ENCODE data around the gene FAM89A.
"Not testable (repeated sequence)": the region's sequence is repeated elsewhere in the genome, so short reads cannot be mapped to it uniquely, and the experiment has no call there.

Gene FAM89A

GRCh38 chr1:231011360-231011759, 28.7 kb downstream of the FAM89A start:
- TF ChIP-seq CTCF (IDR thresholded peaks at IDR 0.05; ENCODE audit: insufficient read depth, low read depth, low read length, missing control alignments), result no peak

GRCh38 chr1:231007535-231007934, 32.5 kb downstream of the FAM89A start:
- DNase-seq (ENCODE audit: low read depth); H3K4me3 ChIP-seq (ENCODE audit: low read length): not testable (repeated sequence)

More at GRCh38 chr1:231011360-231011759, 28.7 kb downstream of the FAM89A start:
- no peak overlapping the region for H3K4me3 ChIP-seq (ENCODE audit: low read length)
- DNase-seq (ENCODE audit: low read depth), result no peak

GRCh38 chr1:231001892-231002291, 38.2 kb downstream of the FAM89A start:
- no peak overlapping the region for H3K4me3 ChIP-seq (ENCODE audit: low read length)
- no peak for DNase-seq (ENCODE audit: low read depth)
- TF ChIP-seq CTCF (IDR thresholded peaks at IDR 0.05; ENCODE audit: insufficient read depth, low read depth, low read length, missing control alignments), result no peak

GRCh38 chr1:231000639-231001038, 39.4 kb downstream of the FAM89A start:
- no peak for DNase-seq (ENCODE audit: low read depth)
- H3K4me3 ChIP-seq (ENCODE audit: low read length), result no peak overlapping the region
- no peak for TF ChIP-seq CTCF (IDR thresholded peaks at IDR 0.05; ENCODE audit: insufficient read depth, low read depth, low read length, missing control alignments)

- H3K4me3 ChIP-seq (ENCODE audit: low read length), result no peak overlapping the region
- DNase-seq (ENCODE audit: low read depth), result no peak
- no peak for TF ChIP-seq CTCF (IDR thresholded peaks at IDR 0.05; ENCODE audit: insufficient read depth, low read depth, low read length, missing control alignments)
Observed at GRCh38 chr1:231000201-231000600, 39.9 kb downstream of the FAM89A start.

GRCh38 chr1:230994860-230995259, 45.2 kb downstream of the FAM89A start:
- no peak for DNase-seq (ENCODE audit: low read depth)
- no peak overlapping the region for H3K4me3 ChIP-seq (ENCODE audit: low read length)
- no peak for TF ChIP-seq CTCF (IDR thresholded peaks at IDR 0.05; ENCODE audit: insufficient read depth, low read depth, low read length, missing control alignments)

- no peak overlapping the region for H3K4me3 ChIP-seq (ENCODE audit: low read length)
- DNase-seq (ENCODE audit: low read depth), result peak; percentile 80
- no peak for TF ChIP-seq CTCF (IDR thresholded peaks at IDR 0.05; ENCODE audit: insufficient read depth, low read depth, low read length, missing control alignments)
Observed at GRCh38 chr1:230992100-230992774, 47.8 kb downstream of the FAM89A start.
